HepG2 (cell line): ENCODE measurements around the gene TMEM98. TPM values are rescaled to one million over a fixed set of nuclear protein-coding genes. Genes with fewer than 3 reads are reported as not detected.
A peak's percentile ranks its signal among the peaks of the same experiment; 100 is the strongest.

Experiments used
- ATAC-seq: fragments of 200-7000 bp; cut with Tn5 transposase; 3 replicates; pipeline ENCODE4 v1.9.1; 2020; ENCODE audit warnings: mild to moderate bottlenecking, moderate library complexity
- BruUV-seq: library from RNA; stranded (reverse); fragments of 400-500 nt; replicated peaks from 2 replicates; lab custom pipeline; 2021; lab: Mats Ljungman, UMichigan
- CTCF ChIA-PET: fragments of 300-600 bp; formaldehyde crosslinking; extraction: SDS; loops from one replicate; lab custom pipeline; 2021; ENCODE audit warnings: low total read pairs, inconsistent platforms, low intra/inter-chr PET ratio; lab: Yijun Ruan, JAX
- POLR2A ChIA-PET: fragments of 350-600 bp; sonication (Branson Sonifier 250); formaldehyde crosslinking; loops from one replicate; lab custom pipeline; 2020; ENCODE audit warnings: antibody characterized with exemption, inconsistent platforms; lab: Yijun Ruan, JAX
- DNase-seq: peaks from one replicate; pipeline ENCODE4 v3.0.0-alpha.2; 2015; ENCODE audit warnings: low spot score
- FAIRE-seq: peaks from 3 replicates; lab custom pipeline; 2011; peaks lifted over from hg19 to GRCh38; lab: Jason Lieb, UNC
- H2AFZ ChIP-seq: one replicate; pipeline ENCODE4 v1.6.1; 2011; ENCODE audit warnings: low read length, inconsistent platforms
- H3K27ac ChIP-seq: fragments of 300-600 bp; 3 replicates; pipeline ENCODE4 v1.8.0; 2011; ENCODE audit warnings: mixed run types, mild to moderate bottlenecking, mixed read lengths, low read length, inconsistent platforms; ENCODE audit not compliant: insufficient read depth; ENCODE audit errors: extremely low read length
- H3K27me3 ChIP-seq, 2 experiments: fragments of 200-600 bp in 1 of 2; 2 replicates in 1 of 2; 3 replicates in 1 of 2; pipeline versions ENCODE4 v1.6.0 to v1.8.0; 2011; ENCODE audit warnings: low read length in 2 of 2, mild to moderate bottlenecking in 2 of 2, moderate library complexity in 2 of 2, inconsistent platforms in 1 of 2; ENCODE audit not compliant: insufficient read depth in 2 of 2, control insufficient read depth in 1 of 2
- H3K36me3 ChIP-seq, 2 experiments: fragments of 200-600 bp in 1 of 2; replicated peaks in 1 of 2; 2 replicates in 1 of 2; 3 replicates in 1 of 2; pipeline versions ENCODE4 v1.5.1 to v1.8.0; 2011; ENCODE audit warnings: low read length in 2 of 2, inconsistent platforms in 1 of 2; ENCODE audit not compliant: insufficient read depth in 2 of 2, control insufficient read depth in 1 of 2
- H3K4me1 ChIP-seq: 2 replicates; pipeline ENCODE4 v1.5.1; 2012; ENCODE audit warnings: low read length, inconsistent platforms; ENCODE audit not compliant: insufficient read depth
- H3K4me2 ChIP-seq: 2 replicates; pipeline ENCODE4 v1.6.0; 2011; ENCODE audit warnings: low read depth, low read length, inconsistent platforms
- H3K4me3 ChIP-seq, 3 experiments: fragments of 200-600 bp in 1 of 3; sonication (generic), shearing (Covaris generic) in 1 of 3; replicated peaks in 1 of 3; 2 replicates each; pipeline ENCODE4 v1.5.1; 2011 to 2016; ENCODE audit warnings: low read length in 3 of 3, inconsistent platforms in 2 of 3, low read depth in 2 of 3, mild to moderate bottlenecking in 2 of 3, control low read depth in 1 of 3, mixed read lengths in 1 of 3; ENCODE audit not compliant: insufficient read depth in 1 of 3
- H3K79me2 ChIP-seq: one replicate; pipeline ENCODE4 v1.6.1; 2011; ENCODE audit warnings: low read length, inconsistent platforms; ENCODE audit not compliant: insufficient read depth
- H3K9ac ChIP-seq: 2 replicates; pipeline ENCODE4 v1.6.0; 2011; ENCODE audit warnings: mild to moderate bottlenecking, low read depth, low read length, inconsistent platforms; ENCODE audit not compliant: insufficient read depth
- H3K9me3 ChIP-seq: 2 replicates; pipeline ENCODE4 v1.5.1; 2012; ENCODE audit warnings: mild to moderate bottlenecking, low read length
- H4K20me1 ChIP-seq: 2 replicates; pipeline ENCODE4 v1.6.0; 2011; ENCODE audit warnings: inconsistent platforms, mild to moderate bottlenecking, low read length, moderate library complexity; ENCODE audit not compliant: insufficient read depth
- ELF3 ChIP-seq: IDR thresholded peaks from 2 replicates; pipeline ENCODE4 v1.6.1; 2016; ENCODE audit warnings: missing genetic modification reagents, missing compliant biosample characterization
- ERF ChIP-seq: IDR thresholded peaks from 2 replicates; pipeline ENCODE4 v1.6.1; 2018; ENCODE audit warnings: missing biosample characterization, missing genetic modification reagents
- ETV5 ChIP-seq: IDR thresholded peaks from 2 replicates; pipeline ENCODE4 v1.6.1; 2018; ENCODE audit warnings: missing biosample characterization, missing genetic modification reagents, inconsistent platforms, borderline replicate concordance
- GABPA ChIP-seq, 2 experiments: IDR thresholded peaks; 2 replicates each; pipeline ENCODE4 v1.6.1; 2011 to 2016; ENCODE audit warnings: low read depth in 2 of 2, low read length in 1 of 2, missing biosample characterization in 1 of 2, missing genetic modification characterization in 1 of 2
- HINFP ChIP-seq: sonication (generic); formaldehyde crosslinking; IDR thresholded peaks from 2 replicates; pipeline ENCODE4 v1.4.0; 2020; ENCODE audit warnings: low read depth, mild to moderate bottlenecking, missing genetic modification reagents
- MAFF ChIP-seq: IDR thresholded peaks from 2 replicates; pipeline ENCODE4 v1.6.1; 2011; ENCODE audit warnings: low read depth, low read length, improper control_type of control experiment
- RAD21 ChIP-seq: fragments of 450-650 bp; formaldehyde crosslinking; IDR thresholded peaks from 2 replicates; pipeline ENCODE4 v1.5.0; 2020; ENCODE audit warnings: mild to moderate bottlenecking
- RXRB ChIP-seq: IDR thresholded peaks from 2 replicates; pipeline ENCODE4 v1.6.1; 2016; ENCODE audit warnings: borderline replicate concordance, missing genetic modification reagents, missing compliant biosample characterization
- SMC3 ChIP-seq: IDR thresholded peaks from 2 replicates; pipeline ENCODE4 v1.6.1; 2011; ENCODE audit warnings: low read length, improper control_type of control experiment
- TCF7 ChIP-seq: sonication (generic); IDR thresholded peaks from 2 replicates; pipeline ENCODE4 v1.6.1; 2016; ENCODE audit warnings: antibody characterized with exemption, low read depth
- ZNF280D ChIP-seq: sonication (generic); formaldehyde crosslinking; IDR thresholded peaks from 2 replicates; pipeline ENCODE4 v1.5.1; 2020; ENCODE audit warnings: mild to moderate bottlenecking, missing genetic modification reagents
- ZNF670 ChIP-seq: sonication (generic); formaldehyde crosslinking; IDR thresholded peaks from 2 replicates; pipeline ENCODE4 v1.8.0; 2022; ENCODE audit warnings: mild to moderate bottlenecking, missing genetic modification reagents, borderline replicate concordance
- ZNF7 ChIP-seq: IDR thresholded peaks from 2 replicates; pipeline ENCODE4 v1.6.1; 2016; ENCODE audit warnings: missing biosample characterization, missing genetic modification reagents
- WGBS: methylation state at CpG from one replicate; pipeline ENCODE4 v1.1.6; 2017; ENCODE audit warnings: low lambda C conversion rate; 5-methylcytosine and 5-hydroxymethylcytosine counted together
- in situ Hi-C: cut with HindIII; loops from 2 replicates; pipeline ENCODE4 v1.10.0; 2017; ENCODE audit warnings: low pct_unique_long_range_greater_than_20kb; ENCODE audit not compliant: extremely low pct_ligation_motif_present
- intact Hi-C: fragments of 100-400 bp; cut with micrococcal nuclease; formaldehyde crosslinking; loops from one replicate; pipeline ENCODE4 v1.10.0; 2022; ENCODE audit not compliant: unreplicated experiment
- polyA plus RNA-seq, 8 experiments: library from polyadenylated mRNA; depleted of rRNA in 3 of 8; stranded (reverse) in 7 of 8; unstranded in 1 of 8; fragments of >200 nt; fragmentation: Illumina TruSeq in 4 of 8; extraction: Trizol in 4 of 8; gene quantifications; 2 replicates each; pipeline versions ENCODE4 v1.2.1 to v1.2.3, GENCODE V29; 2011 to 2016; ENCODE audit warnings: low read depth in 4 of 8, missing spikeins in 1 of 8, mixed read lengths in 1 of 8; ENCODE audit not compliant: insufficient read depth in 1 of 8
- total RNA-seq, 5 experiments: library from RNA; depleted of rRNA; stranded (reverse); fragments of >200 nt; fragmentation: Illumina TruSeq; extraction: Trizol; gene quantifications; 2 replicates each; pipeline ENCODE4 v1.2.3, GENCODE V29; 2016; ENCODE audit warnings: low read depth in 1 of 5
- TF ChIP-seq, protein P1 (sequence below): sonication (generic); formaldehyde crosslinking; IDR thresholded peaks from 2 replicates; pipeline ENCODE4 v1.4.0; 2020; ENCODE audit warnings: missing genetic modification reagents, mild to moderate bottlenecking, borderline replicate concordance
- TF ChIP-seq, protein P2 (sequence below): IDR thresholded peaks from 2 replicates; pipeline ENCODE4 v1.6.1; 2016; ENCODE audit warnings: missing genetic modification reagents, missing compliant biosample characterization

TMEM98 gene
- total and polyA plus RNA-seq, 2 of the 13 experiments (the other 11 are each of a cell fraction or from before 2014, with no cell fraction given) = 103 to 175 TPM

- no peak for TF ChIP-seq HINFP (CRISPR knock-in tag)
- TF ChIP-seq, all 625 proteins: peak for 0
Measured at GRCh38 chr17:32907583-32907982, 20.4 kb upstream of the TMEM98 start (continued).

DNA sequence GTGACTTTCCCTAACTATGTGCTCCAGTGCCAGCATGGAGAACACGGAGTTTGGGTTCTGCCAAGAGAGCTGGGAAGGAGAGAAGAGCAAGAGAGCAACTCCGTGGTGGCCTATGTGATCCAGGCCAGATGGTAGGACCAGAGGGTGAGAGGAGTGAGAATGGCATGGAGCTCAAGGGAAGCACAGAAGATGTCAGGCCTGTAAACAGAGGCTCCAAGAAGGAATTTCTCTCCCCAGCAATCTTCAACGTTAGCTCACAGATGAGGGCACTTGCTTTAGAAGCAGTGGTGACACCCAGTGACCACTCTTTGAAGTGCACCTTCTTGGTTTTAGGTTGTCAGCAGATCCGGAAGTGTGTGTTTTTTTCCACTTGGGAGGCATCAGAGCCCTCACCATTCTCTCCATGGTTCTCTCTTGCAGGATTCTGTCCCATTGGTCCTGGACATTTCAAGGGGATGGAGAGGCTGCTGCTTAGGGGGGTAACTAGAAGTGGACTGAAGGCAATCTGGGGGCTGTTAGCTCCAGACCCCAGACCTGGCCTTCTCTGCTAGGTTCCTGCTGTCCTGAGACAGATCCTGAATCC, 18.1 kb upstream of the TMEM98 start:
- no peaks in the 10 kb centered on the region for H4K20me1 ChIP-seq
- no peak overlapping the region for H3K27ac ChIP-seq
- no peak overlapping the region for H3K4me3 ChIP-seq
- in situ Hi-C loops (loop anchor here (5.0 kb wide), 1 partner anchor 128 kb away; no protein-coding TSS in a partner anchor), intact Hi-C loops (loop anchor here (1.0 to 2.0 kb wide), 2 partner anchors 33 to 127 kb away; partner anchors contain the start of gene MYO1D)
- ATAC-seq (peak; percentile 74), DNase-seq (peak; percentile 71), FAIRE-seq (peak; percentile 98)
- peak overlapping the region; percentile 85 for H2AFZ ChIP-seq
- no peak overlapping the region for H3K9ac ChIP-seq
- BruUV-seq = no TSS peak
- H3K36me3 ChIP-seq = no peaks in the 10 kb centered on the region
- 19% methylated on average over 4 of the region's 4 CpGs for WGBS
- no peaks in the 10 kb centered on the region for H3K79me2 ChIP-seq
- POLR2A ChIA-PET = interaction anchor here (0.7 to 0.8 kb wide), 2 partner anchors 19 to 31 kb away, joined by 3 read pairs; no protein-coding TSS in a partner anchor
- CTCF ChIA-PET = interaction anchor here (1.1 to 2.9 kb wide), 3 partner anchors 32 to 126 kb away, joined by 3 to 24 read pairs (median 7); partner anchors contain the start of gene MYO1D
- H3K27me3 ChIP-seq = no peaks in the 10 kb centered on the region
- H3K4me2 ChIP-seq = peak overlapping the region; percentile 65
- peaks cover 54% of the 10 kb centered on the region for H3K4me1 ChIP-seq
- H3K9me3 ChIP-seq = no peaks in the 10 kb centered on the region
- TF ChIP-seq ERF = peak; percentile 57; the same call in 1 of the 2 replicates
- peak; percentile 45; the same call in 1 of the 2 replicates for TF ChIP-seq RAD21 (CRISPR knock-in tag)
- TF ChIP-seq ZNF280D (CRISPR knock-in tag) = peak; percentile 59; the same call in 1 of the 2 replicates
- no peak for TF ChIP-seq GABPA (IDR thresholded peaks at IDR 0.05; ENCODE audit: low read depth, low read length)
- TF ChIP-seq GABPA (CRISPR knock-in tag; IDR thresholded peaks at IDR 0.05; ENCODE audit: low read depth) = peak; percentile 53
- TF ChIP-seq, protein P1, sequence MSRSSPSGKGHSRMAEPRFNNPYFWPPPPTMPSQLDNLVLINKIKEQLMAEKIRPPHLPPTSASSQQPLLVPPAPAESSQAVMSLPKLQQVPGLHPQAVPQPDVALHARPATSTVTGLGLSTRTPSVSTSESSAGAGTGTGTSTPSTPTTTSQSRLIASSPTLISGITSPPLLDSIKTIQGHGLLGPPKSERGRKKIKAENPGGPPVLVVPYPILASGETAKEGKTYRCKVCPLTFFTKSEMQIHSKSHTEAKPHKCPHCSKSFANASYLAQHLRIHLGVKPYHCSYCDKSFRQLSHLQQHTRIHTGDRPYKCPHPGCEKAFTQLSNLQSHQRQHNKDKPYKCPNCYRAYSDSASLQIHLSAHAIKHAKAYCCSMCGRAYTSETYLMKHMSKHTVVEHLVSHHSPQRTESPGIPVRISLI (CRISPR knock-in tag) = peak; percentile 80; the same call in 1 of the 2 replicates
- TF ChIP-seq RXRB (CRISPR knock-in tag) = peak; percentile 32; the same call in 1 of the 2 replicates
- TF ChIP-seq MAFF = peak; percentile 49
- no peak for TF ChIP-seq ZNF670 (CRISPR knock-in tag)
- peak; percentile 82 for TF ChIP-seq ELF3 (CRISPR knock-in tag)
- TF ChIP-seq, protein P2, sequence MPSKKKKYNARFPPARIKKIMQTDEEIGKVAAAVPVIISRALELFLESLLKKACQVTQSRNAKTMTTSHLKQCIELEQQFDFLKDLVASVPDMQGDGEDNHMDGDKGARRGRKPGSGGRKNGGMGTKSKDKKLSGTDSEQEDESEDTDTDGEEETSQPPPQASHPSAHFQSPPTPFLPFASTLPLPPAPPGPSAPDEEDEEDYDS (CRISPR knock-in tag) = 0 out of 2 replicates have a peak, but pooled peaks have one; percentile 47
- TF ChIP-seq SMC3 = peak; percentile 78; the same call in 1 of the 2 replicates
- TF ChIP-seq ZNF7 (CRISPR knock-in tag) = no peak
- TF ChIP-seq ETV5 (CRISPR knock-in tag) = peak; percentile 66; the same call in 1 of the 2 replicates
- TF ChIP-seq TCF7 = no peak
